B cell (primary cell): ENCODE data around the gene IRF8. TPM values are rescaled to one million over a fixed set of nuclear protein-coding genes. Genes with fewer than 3 reads are reported as not detected.

Experiments used
- ATAC-seq: fragments of 200-7000 bp; cut with Tn5 transposase; one replicate; pipeline ENCODE4 v1.10.0; 2021; ENCODE audit warnings: low read depth, mild to moderate bottlenecking, moderate number of reproducible peaks, moderate library complexity
- CTCF ChIA-PET: fragments of 350-600 bp; sonication (Branson Sonifier 250); formaldehyde crosslinking; loops from one replicate; lab custom pipeline; 2021; ENCODE audit warnings: antibody characterized with exemption, inconsistent platforms; lab: Charles Lee
- POLR2A ChIA-PET: fragments of 350-600 bp; sonication (Branson Sonifier 250); formaldehyde crosslinking; loops from one replicate; lab custom pipeline; 2021; ENCODE audit warnings: antibody characterized with exemption; lab: Charles Lee
- DNase-seq: peaks from one replicate; pipeline ENCODE4 v3.0.0; 2013
- H2AFZ ChIP-seq: 2 replicates; pipeline ENCODE4 v1.6.1; 2012; ENCODE audit warnings: mild to moderate bottlenecking, low read depth, low read length; ENCODE audit not compliant: insufficient read depth, poor library complexity, severe bottlenecking
- H3K27ac ChIP-seq, 2 donors: 1 replicate in 1 of 2; 2 replicates in 1 of 2; pipeline ENCODE4 v1.5.1; 2012 to 2013; ENCODE audit warnings: low read length in 2 of 2, mild to moderate bottlenecking in 2 of 2, moderate library complexity in 1 of 2
- H3K27me3 ChIP-seq, 4 experiments: fragments of 200-600 bp in 1 of 4; sonication (generic) in 1 of 4; replicated peaks in 1 of 4; 1 replicate in 2 of 4; 2 replicates in 2 of 4; pipeline versions ENCODE4 v1.6.1 to v1.7.0; 2013 to 2016; ENCODE audit warnings: low read length in 3 of 4, mild to moderate bottlenecking in 2 of 4, mixed read lengths in 1 of 4, moderate library complexity in 1 of 4; ENCODE audit not compliant: insufficient read depth in 4 of 4, control insufficient read depth in 3 of 4; ENCODE audit errors: control extremely low read depth in 1 of 4
- H3K36me3 ChIP-seq, 2 experiments: replicated peaks in 1 of 2; 1 replicate in 1 of 2; 2 replicates in 1 of 2; pipeline versions ENCODE4 v1.6.1 to v1.7.1; 2013; ENCODE audit warnings: low read length in 1 of 2; ENCODE audit not compliant: insufficient read depth in 2 of 2, control insufficient read depth in 1 of 2; ENCODE audit errors: control extremely low read depth in 1 of 2, extremely low read depth in 1 of 2
- H3K4me1 ChIP-seq, 2 donors: fragments of 200-600 bp in 1 of 2; sonication (generic) in 1 of 2; 1 replicate in 1 of 2; 2 replicates in 1 of 2; pipeline versions ENCODE4 v1.5.1 to v1.6.1; 2013 to 2017; ENCODE audit warnings: low read length in 2 of 2; ENCODE audit not compliant: control insufficient read depth in 2 of 2, insufficient read depth in 2 of 2
- H3K4me2 ChIP-seq: replicated peaks from 2 replicates; pipeline ENCODE3; 2012; ENCODE audit warnings: mild to moderate bottlenecking, low read depth, low read length; ENCODE audit not compliant: poor library complexity, severe bottlenecking
- H3K4me3 ChIP-seq, 5 experiments: fragments of 200-600 bp in 1 of 5; sonication (generic) in 1 of 5; 1 replicate in 3 of 5; 2 replicates in 2 of 5; pipeline versions ENCODE4 v1.5.1 to v1.7.0; 2011 to 2016; ENCODE audit warnings: low read length in 4 of 5, mild to moderate bottlenecking in 4 of 5, low read depth in 2 of 5, control low read depth in 1 of 5, moderate library complexity in 1 of 5; ENCODE audit not compliant: insufficient read depth in 1 of 5; ENCODE audit errors: control extremely low read depth in 1 of 5, extremely low read depth in 1 of 5
- H3K79me2 ChIP-seq: fragments of 200-600 bp; sonication (generic); one replicate; pipeline ENCODE4 v1.6.0; 2016; ENCODE audit warnings: low read length; ENCODE audit not compliant: control insufficient read depth, insufficient read depth
- H3K9ac ChIP-seq: fragments of 200-600 bp; sonication (generic); 2 replicates; pipeline ENCODE4 v1.6.1; 2017; ENCODE audit warnings: mild to moderate bottlenecking, low read length, moderate library complexity
- H3K9me3 ChIP-seq, 3 donors: one replicate each; pipeline versions ENCODE4 v1.6.1 to v1.7.1; 2013; ENCODE audit warnings: low read length in 2 of 3; ENCODE audit not compliant: control insufficient read depth in 2 of 3, insufficient read depth in 1 of 3; ENCODE audit errors: control extremely low read depth in 1 of 3
- H4K20me1 ChIP-seq: 2 replicates; pipeline ENCODE4 v1.6.0; 2012; ENCODE audit warnings: mild to moderate bottlenecking, low read length; ENCODE audit not compliant: insufficient read depth, control insufficient read depth, poor library complexity, severe bottlenecking
- H3K27ac Mint-ChIP-seq: one replicate; pipeline ENCODE4 v1.8.0; 2021; ENCODE audit warnings: mixed read lengths
- H3K27me3 Mint-ChIP-seq: one replicate; pipeline ENCODE4 v1.8.0; 2021; ENCODE audit warnings: mixed read lengths
- H3K4me1 Mint-ChIP-seq: one replicate; pipeline ENCODE4 v1.8.0; 2021; ENCODE audit warnings: mixed read lengths
- H3K4me3 Mint-ChIP-seq: one replicate; pipeline ENCODE4 v1.8.0; 2021; ENCODE audit warnings: mixed read lengths
- H3K9me3 Mint-ChIP-seq: one replicate; pipeline ENCODE4 v1.8.0; 2022; ENCODE audit warnings: mixed read lengths; ENCODE audit not compliant: insufficient read depth
- CTCF ChIP-seq: fragments of 200-600 bp; IDR thresholded peaks from one replicate; pipeline ENCODE4 v1.8.0; 2022; ENCODE audit warnings: antibody characterized with exemption, mild to moderate bottlenecking
- EZH2 ChIP-seq: IDR thresholded peaks from 2 replicates; pipeline ENCODE4 v1.6.1; 2012; ENCODE audit warnings: borderline replicate concordance, low read depth, mild to moderate bottlenecking, moderate library complexity, low read length; ENCODE audit not compliant: insufficient read depth, poor library complexity, severe bottlenecking
- WGBS: methylation state at CpG from one replicate; pipeline ENCODE4 v1.1.5; 2013; ENCODE audit warnings: missing lambda C conversion rate; ENCODE audit not compliant: insufficient coverage; 5-methylcytosine and 5-hydroxymethylcytosine counted together
- intact Hi-C: fragments of 100-400 bp; cut with micrococcal nuclease; formaldehyde crosslinking; loops from one replicate; pipeline ENCODE4 v1.10.0; 2022
- polyA plus RNA-seq: library from polyadenylated mRNA; depleted of rRNA; stranded (reverse); fragments of >200 nt; gene quantifications from 2 replicates; pipeline ENCODE4 v1.2.3, GENCODE V29; 2012
- total RNA-seq, 2 donors: library from RNA; stranded (reverse); fragments of 120-200 nt in 1 of 2; gene quantifications; 1 replicate in 1 of 2; 2 replicates in 1 of 2; pipeline versions ENCODE4 v1.2.3 to v1.2.4, GENCODE V29; 2013 to 2022

Gene IRF8
- total and polyA plus RNA-seq, 2 donors (not counting 1 experiment from before 2014, with no cell fraction given), result 309 to 332 TPM

- H3K9ac ChIP-seq, result no peak overlapping the region
- Mint-ChIP-seq H3K4me3 (no peak overlapping the region), H3K9me3 (no peaks in the 10 kb centered on the region), H3K4me1 (peaks cover 38% of the 10 kb centered on the region), H3K27me3 (no peaks in the 10 kb centered on the region), H3K27ac (no peak overlapping the region)
- no peak overlapping the region for H3K4me2 ChIP-seq
- H3K4me3 ChIP-seq, result no peak overlapping the region
- intact Hi-C loops, result no loop called here
- no peak for DNase-seq
- no peak overlapping the region for H3K27ac ChIP-seq
- no peak for TF ChIP-seq CTCF
- CTCF ChIA-PET, result no interaction called here
- no peak overlapping the region for H2AFZ ChIP-seq
- no peaks in the 10 kb centered on the region for H3K79me2 ChIP-seq
- WGBS, result 100% methylated on average over 4 of the region's 8 CpGs
- H3K36me3 ChIP-seq, result no peaks in the 10 kb centered on the region
- POLR2A ChIA-PET, result no interaction called here
- no peaks in the 10 kb centered on the region for H3K27me3 ChIP-seq
- H3K9me3 ChIP-seq, result peaks cover 0 to 7% (median 0%) of the 10 kb centered on the region in 3 donors
- no peaks in the 10 kb centered on the region for H4K20me1 ChIP-seq
- peaks cover 31 to 45% of the 10 kb centered on the region in 2 donors for H3K4me1 ChIP-seq
- no peak for ATAC-seq
Observed at GRCh38 chr16:85958731-85959130, 59.8 kb downstream of the IRF8 start.

- 77% methylated on average over 7 of the region's 9 CpGs for WGBS
- TF ChIP-seq EZH2, result no peak
- TF ChIP-seq CTCF, result no peak
- Histone ChIP-seq H3K27me3 (no peaks in the 10 kb centered on the region), H3K9me3 (peaks cover 0 to 7% (median 0%) of the 10 kb centered on the region in 3 donors), H3K9ac (no peak overlapping the region), H2AFZ (no peak overlapping the region), H3K4me1 (peaks cover 31 to 48% of the 10 kb centered on the region in 2 donors), H3K36me3 (no peaks in the 10 kb centered on the region), H3K4me2 (no peak overlapping the region), H3K27ac (no peak overlapping the region), H4K20me1 (no peaks in the 10 kb centered on the region), H3K4me3 (no peak overlapping the region), H3K79me2 (no peaks in the 10 kb centered on the region)
- H3K27me3 Mint-ChIP-seq, result no peaks in the 10 kb centered on the region
- no peaks in the 10 kb centered on the region for H3K9me3 Mint-ChIP-seq
- intact Hi-C loops, result no loop called here
- H3K4me1 Mint-ChIP-seq, result peaks cover 43% of the 10 kb centered on the region
- no peak overlapping the region for H3K27ac Mint-ChIP-seq
- ATAC-seq, result no peak
- POLR2A ChIA-PET, result no interaction called here
- H3K4me3 Mint-ChIP-seq, result no peak overlapping the region
- DNase-seq, result no peak
- CTCF ChIA-PET, result no interaction called here
Observed at GRCh38 chr16:85959686-85960085, 60.7 kb downstream of the IRF8 start.
